Anterior cingulate cortex (tissue), 58 donors: ENCODE results near the gene DDX54.
"Not testable (repeated sequence)": the region's sequence is repeated elsewhere in the genome, so short reads cannot be mapped to it uniquely, and the experiment has no call there.

Experiments
- DNase-seq, 58 donors: peaks; one replicate each; lab custom pipeline; 2025; lab: John Stamatoyannopoulos, UW

The DDX54 gene

GRCh38 chr12:113220593-113221180 is 35.4 kb upstream of the DDX54 start:
- DNase-seq, result no peak

DNA sequence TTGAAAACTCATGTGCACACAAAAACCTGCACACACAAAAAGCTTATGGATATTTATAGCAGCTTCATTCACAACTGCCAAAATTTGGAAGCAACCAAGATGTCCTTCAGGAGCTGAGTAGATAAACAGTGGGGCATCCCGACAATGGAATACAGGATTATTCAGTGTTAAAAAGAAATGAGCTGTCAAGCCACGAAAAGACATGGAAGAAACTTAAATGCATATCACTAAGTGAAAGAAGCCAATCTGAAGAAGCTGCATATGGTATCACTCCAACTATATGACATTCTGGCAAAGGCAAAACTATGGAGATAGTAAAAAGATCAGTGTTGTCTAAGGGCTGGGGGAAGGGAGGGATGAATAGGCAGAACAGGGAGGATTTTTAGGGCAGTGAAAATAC is 30.7 kb upstream of the DDX54 start:
- no peak for DNase-seq

- peak in 6 of 58 donors; percentile 4 to 43 (median 18) for DNase-seq
These were observed 29.7 kb upstream of the DDX54 start for GRCh38 chr12:113214895-113215400.

- no peak for DNase-seq
These were observed 25.9 kb upstream of the DDX54 start for GRCh38 chr12:113211160-113211559.

- DNase-seq, result peak in 10 of 58 donors; percentile 7 to 50 (median 24)
These were observed 23.0 kb upstream of the DDX54 start for GRCh38 chr12:113208041-113208934.

GRCh38 chr12:113207613-113208040 is 22.3 kb upstream of the DDX54 start:
- no peak for DNase-seq

GRCh38 chr12:113206802-113207201 is 21.5 kb upstream of the DDX54 start:
- not testable (repeated sequence) for DNase-seq

- DNase-seq, result no peak
These were observed 19.5 kb upstream of the DDX54 start for GRCh38 chr12:113204804-113205203.

DNA sequence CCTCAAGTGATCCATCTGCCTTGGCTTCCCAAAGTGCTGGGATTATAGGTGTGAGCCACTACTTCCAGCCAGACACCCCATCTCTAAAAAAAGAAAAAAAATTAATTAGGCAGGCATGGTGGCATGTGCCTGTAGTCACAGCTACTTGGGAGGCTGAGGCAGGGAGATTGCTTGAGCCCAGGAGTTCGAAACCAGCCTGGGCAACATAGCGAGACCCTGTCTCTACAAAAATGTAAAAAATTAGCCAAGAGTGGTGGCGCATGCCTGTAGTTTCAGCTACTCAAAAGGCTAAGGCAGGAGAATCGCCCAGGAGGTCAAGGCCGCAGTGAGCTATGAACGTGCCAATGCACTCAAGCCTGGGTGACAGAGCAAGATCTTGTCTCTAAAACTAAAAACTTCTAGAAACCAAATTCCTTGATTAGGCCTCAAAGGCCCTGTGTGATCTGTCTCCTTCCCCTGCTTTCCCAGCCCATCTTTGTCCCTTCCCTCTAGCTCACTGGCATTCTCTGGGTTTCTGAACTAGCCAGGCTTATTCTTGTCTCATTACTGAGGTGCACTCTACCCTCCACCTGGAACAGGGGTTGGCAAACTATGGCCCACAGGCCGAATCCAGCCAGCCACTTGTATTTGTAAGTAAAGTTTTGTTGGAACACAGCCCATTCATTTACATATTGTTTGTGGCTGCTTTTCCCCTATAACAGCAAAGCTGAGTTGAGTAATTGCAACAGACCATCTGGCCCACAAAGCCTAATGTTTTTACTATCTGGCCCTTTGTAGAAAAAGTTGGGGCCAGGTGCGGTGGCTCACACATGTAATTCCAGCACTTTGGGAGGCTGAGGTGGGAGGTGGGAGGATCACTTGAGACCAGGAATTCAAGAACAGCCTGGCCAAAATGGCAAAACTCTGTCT is 18.8 kb upstream of the DDX54 start:
- no peak for DNase-seq

GRCh38 chr12:113202300-113203075 is 17.2 kb upstream of the DDX54 start:
- DNase-seq, result no peak

- DNase-seq, result no peak
These were observed 16.2 kb upstream of the DDX54 start for GRCh38 chr12:113201187-113202177.

- no peak for DNase-seq
These were observed 14.9 kb upstream of the DDX54 start for GRCh38 chr12:113200021-113200797.

GRCh38 chr12:113198296-113198695 is 13.0 kb upstream of the DDX54 start:
- DNase-seq, result no peak

- DNase-seq, result no peak
These were observed 12.3 kb upstream of the DDX54 start for GRCh38 chr12:113197518-113198077.

GRCh38 chr12:113196990-113197389 is 11.7 kb upstream of the DDX54 start:
- peak in 42 of 58 donors; percentile 6 to 70 (median 36) for DNase-seq

DNA sequence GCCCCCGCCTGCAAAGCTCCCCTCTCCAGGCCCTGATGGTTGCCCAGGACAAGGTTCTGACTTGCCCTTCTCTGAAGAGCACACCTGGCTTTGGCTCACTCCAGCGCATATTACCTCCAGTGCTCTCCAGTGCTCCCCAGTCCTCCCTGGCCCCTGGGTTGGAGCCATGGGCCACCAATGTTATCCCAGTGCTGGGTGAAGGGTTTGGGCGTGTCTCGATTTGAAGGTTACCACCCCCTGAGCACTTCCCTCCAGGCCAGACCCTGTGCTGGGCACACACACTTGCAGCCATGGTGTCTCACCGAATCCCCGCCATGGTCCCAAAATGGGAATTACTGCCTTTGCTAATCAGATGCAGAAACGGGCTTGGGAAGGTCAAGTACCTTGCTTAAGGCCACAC is 11.3 kb upstream of the DDX54 start:
- DNase-seq, result no peak

DNA sequence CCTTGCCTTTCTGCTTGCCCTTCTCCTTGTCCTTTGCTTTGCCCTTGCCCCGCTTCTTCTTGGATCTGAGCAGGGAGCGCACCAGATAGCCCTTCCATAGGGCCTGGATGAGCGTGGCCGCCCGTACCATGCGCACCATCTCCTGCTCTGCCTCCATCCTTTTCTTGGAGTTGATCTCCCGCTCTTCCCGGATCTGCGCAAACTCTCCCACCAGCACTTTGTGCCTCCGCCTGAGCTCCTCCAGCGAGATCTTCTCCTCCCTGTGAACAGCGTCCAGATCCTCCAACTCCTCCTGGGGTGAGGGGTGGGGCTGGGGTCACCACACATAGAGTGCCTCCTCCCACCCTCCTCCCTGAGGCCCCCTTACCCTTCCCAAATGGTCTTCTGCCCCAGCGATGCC is 10.3 kb upstream of the DDX54 start:
- DNase-seq, result no peak
